B cell (primary cell): ENCODE measurements around the gene KPNA4. TPM values are rescaled to one million over a fixed set of nuclear protein-coding genes. Genes with fewer than 3 reads are reported as not detected.

Source experiments
- ATAC-seq: fragments of 200-7000 bp; cut with Tn5 transposase; one replicate; pipeline ENCODE4 v1.10.0; 2021; ENCODE audit warnings: low read depth, mild to moderate bottlenecking, moderate number of reproducible peaks, moderate library complexity
- CTCF ChIA-PET: fragments of 350-600 bp; sonication (Branson Sonifier 250); formaldehyde crosslinking; loops from one replicate; lab custom pipeline; 2021; ENCODE audit warnings: antibody characterized with exemption, inconsistent platforms; lab: Charles Lee
- POLR2A ChIA-PET: fragments of 350-600 bp; sonication (Branson Sonifier 250); formaldehyde crosslinking; loops from one replicate; lab custom pipeline; 2021; ENCODE audit warnings: antibody characterized with exemption; lab: Charles Lee
- DNase-seq: peaks from one replicate; pipeline ENCODE4 v3.0.0; 2013
- H2AFZ ChIP-seq: 2 replicates; pipeline ENCODE4 v1.6.1; 2012; ENCODE audit warnings: mild to moderate bottlenecking, low read depth, low read length; ENCODE audit not compliant: insufficient read depth, poor library complexity, severe bottlenecking
- H3K27ac ChIP-seq, 2 donors: 1 replicate in 1 of 2; 2 replicates in 1 of 2; pipeline ENCODE4 v1.5.1; 2012 to 2013; ENCODE audit warnings: low read length in 2 of 2, mild to moderate bottlenecking in 2 of 2, moderate library complexity in 1 of 2
- H3K27me3 ChIP-seq, 4 experiments: fragments of 200-600 bp in 1 of 4; sonication (generic) in 1 of 4; replicated peaks in 1 of 4; 1 replicate in 2 of 4; 2 replicates in 2 of 4; pipeline versions ENCODE4 v1.6.1 to v1.7.0; 2013 to 2016; ENCODE audit warnings: low read length in 3 of 4, mild to moderate bottlenecking in 2 of 4, mixed read lengths in 1 of 4, moderate library complexity in 1 of 4; ENCODE audit not compliant: insufficient read depth in 4 of 4, control insufficient read depth in 3 of 4; ENCODE audit errors: control extremely low read depth in 1 of 4
- H3K36me3 ChIP-seq, 2 experiments: replicated peaks in 1 of 2; 1 replicate in 1 of 2; 2 replicates in 1 of 2; pipeline versions ENCODE4 v1.6.1 to v1.7.1; 2013; ENCODE audit warnings: low read length in 1 of 2; ENCODE audit not compliant: insufficient read depth in 2 of 2, control insufficient read depth in 1 of 2; ENCODE audit errors: control extremely low read depth in 1 of 2, extremely low read depth in 1 of 2
- H3K4me1 ChIP-seq, 2 donors: fragments of 200-600 bp in 1 of 2; sonication (generic) in 1 of 2; 1 replicate in 1 of 2; 2 replicates in 1 of 2; pipeline versions ENCODE4 v1.5.1 to v1.6.1; 2013 to 2017; ENCODE audit warnings: low read length in 2 of 2; ENCODE audit not compliant: control insufficient read depth in 2 of 2, insufficient read depth in 2 of 2
- H3K4me2 ChIP-seq: replicated peaks from 2 replicates; pipeline ENCODE3; 2012; ENCODE audit warnings: mild to moderate bottlenecking, low read depth, low read length; ENCODE audit not compliant: poor library complexity, severe bottlenecking
- H3K4me3 ChIP-seq, 5 experiments: fragments of 200-600 bp in 1 of 5; sonication (generic) in 1 of 5; 1 replicate in 3 of 5; 2 replicates in 2 of 5; pipeline versions ENCODE4 v1.5.1 to v1.7.0; 2011 to 2016; ENCODE audit warnings: low read length in 4 of 5, mild to moderate bottlenecking in 4 of 5, low read depth in 2 of 5, control low read depth in 1 of 5, moderate library complexity in 1 of 5; ENCODE audit not compliant: insufficient read depth in 1 of 5; ENCODE audit errors: control extremely low read depth in 1 of 5, extremely low read depth in 1 of 5
- H3K79me2 ChIP-seq: fragments of 200-600 bp; sonication (generic); one replicate; pipeline ENCODE4 v1.6.0; 2016; ENCODE audit warnings: low read length; ENCODE audit not compliant: control insufficient read depth, insufficient read depth
- H3K9ac ChIP-seq: fragments of 200-600 bp; sonication (generic); 2 replicates; pipeline ENCODE4 v1.6.1; 2017; ENCODE audit warnings: mild to moderate bottlenecking, low read length, moderate library complexity
- H3K9me3 ChIP-seq, 3 donors: one replicate each; pipeline versions ENCODE4 v1.6.1 to v1.7.1; 2013; ENCODE audit warnings: low read length in 2 of 3; ENCODE audit not compliant: control insufficient read depth in 2 of 3, insufficient read depth in 1 of 3; ENCODE audit errors: control extremely low read depth in 1 of 3
- H4K20me1 ChIP-seq: 2 replicates; pipeline ENCODE4 v1.6.0; 2012; ENCODE audit warnings: mild to moderate bottlenecking, low read length; ENCODE audit not compliant: insufficient read depth, control insufficient read depth, poor library complexity, severe bottlenecking
- H3K27ac Mint-ChIP-seq: one replicate; pipeline ENCODE4 v1.8.0; 2021; ENCODE audit warnings: mixed read lengths
- H3K27me3 Mint-ChIP-seq: one replicate; pipeline ENCODE4 v1.8.0; 2021; ENCODE audit warnings: mixed read lengths
- H3K4me1 Mint-ChIP-seq: one replicate; pipeline ENCODE4 v1.8.0; 2021; ENCODE audit warnings: mixed read lengths
- H3K4me3 Mint-ChIP-seq: one replicate; pipeline ENCODE4 v1.8.0; 2021; ENCODE audit warnings: mixed read lengths
- H3K9me3 Mint-ChIP-seq: one replicate; pipeline ENCODE4 v1.8.0; 2022; ENCODE audit warnings: mixed read lengths; ENCODE audit not compliant: insufficient read depth
- EZH2 ChIP-seq: IDR thresholded peaks from 2 replicates; pipeline ENCODE4 v1.6.1; 2012; ENCODE audit warnings: borderline replicate concordance, low read depth, mild to moderate bottlenecking, moderate library complexity, low read length; ENCODE audit not compliant: insufficient read depth, poor library complexity, severe bottlenecking
- WGBS: methylation state at CpG from one replicate; pipeline ENCODE4 v1.1.5; 2013; ENCODE audit warnings: missing lambda C conversion rate; ENCODE audit not compliant: insufficient coverage; 5-methylcytosine and 5-hydroxymethylcytosine counted together
- intact Hi-C: fragments of 100-400 bp; cut with micrococcal nuclease; formaldehyde crosslinking; loops from one replicate; pipeline ENCODE4 v1.10.0; 2022
- polyA plus RNA-seq: library from polyadenylated mRNA; depleted of rRNA; stranded (reverse); fragments of >200 nt; gene quantifications from 2 replicates; pipeline ENCODE4 v1.2.3, GENCODE V29; 2012
- total RNA-seq, 2 donors: library from RNA; stranded (reverse); fragments of 120-200 nt in 1 of 2; gene quantifications; 1 replicate in 1 of 2; 2 replicates in 1 of 2; pipeline versions ENCODE4 v1.2.3 to v1.2.4, GENCODE V29; 2013 to 2022
- TF ChIP-seq, protein P1 (sequence below): fragments of 200-600 bp; IDR thresholded peaks from one replicate; pipeline ENCODE4 v1.8.0; 2022; ENCODE audit warnings: antibody characterized with exemption, mild to moderate bottlenecking

The KPNA4 gene
- total and polyA plus RNA-seq, 2 donors (not counting 1 experiment from before 2014, with no cell fraction given): 9.6 to 55.1 TPM

- Histone ChIP-seq H3K27ac (no peak overlapping the region), H3K4me1 (no peaks in the 10 kb centered on the region), H3K9me3 (peaks cover 0 to 2% (median under 1%) of the 10 kb centered on the region in 3 donors), H3K27me3 (peaks cover 0 to 3% (median 0%) of the 10 kb centered on the region in 4 experiments), H3K9ac (no peak overlapping the region), H3K79me2 (no peaks in the 10 kb centered on the region), H3K4me3 (no peak overlapping the region), H2AFZ (no peak overlapping the region), H3K4me2 (no peak overlapping the region), H3K36me3 (no peaks in the 10 kb centered on the region), H4K20me1 (no peaks in the 10 kb centered on the region)
- Mint-ChIP-seq H3K9me3 (peaks cover 8% of the 10 kb centered on the region), H3K4me1 (no peaks in the 10 kb centered on the region), H3K4me3 (no peak overlapping the region), H3K27me3 (peaks cover 25% of the 10 kb centered on the region), H3K27ac (no peak overlapping the region)
- POLR2A ChIA-PET: no interaction called here
- ATAC-seq: no peak
- no peak for DNase-seq
- no CpG with 5 or more reads among the region's 1 CpG for WGBS
- CTCF ChIA-PET: interaction anchor here (1.1 kb wide), 1 partner anchor 52 kb away, joined by 5 read pairs; no protein-coding TSS in a partner anchor
- intact Hi-C loops: no loop called here
- TF ChIP-seq EZH2: no peak
- TF ChIP-seq, protein P1, sequence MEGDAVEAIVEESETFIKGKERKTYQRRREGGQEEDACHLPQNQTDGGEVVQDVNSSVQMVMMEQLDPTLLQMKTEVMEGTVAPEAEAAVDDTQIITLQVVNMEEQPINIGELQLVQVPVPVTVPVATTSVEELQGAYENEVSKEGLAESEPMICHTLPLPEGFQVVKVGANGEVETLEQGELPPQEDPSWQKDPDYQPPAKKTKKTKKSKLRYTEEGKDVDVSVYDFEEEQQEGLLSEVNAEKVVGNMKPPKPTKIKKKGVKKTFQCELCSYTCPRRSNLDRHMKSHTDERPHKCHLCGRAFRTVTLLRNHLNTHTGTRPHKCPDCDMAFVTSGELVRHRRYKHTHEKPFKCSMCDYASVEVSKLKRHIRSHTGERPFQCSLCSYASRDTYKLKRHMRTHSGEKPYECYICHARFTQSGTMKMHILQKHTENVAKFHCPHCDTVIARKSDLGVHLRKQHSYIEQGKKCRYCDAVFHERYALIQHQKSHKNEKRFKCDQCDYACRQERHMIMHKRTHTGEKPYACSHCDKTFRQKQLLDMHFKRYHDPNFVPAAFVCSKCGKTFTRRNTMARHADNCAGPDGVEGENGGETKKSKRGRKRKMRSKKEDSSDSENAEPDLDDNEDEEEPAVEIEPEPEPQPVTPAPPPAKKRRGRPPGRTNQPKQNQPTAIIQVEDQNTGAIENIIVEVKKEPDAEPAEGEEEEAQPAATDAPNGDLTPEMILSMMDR: no peak
Measured at GRCh38 chr3:160464971-160465370, 100.4 kb downstream of the KPNA4 start.

GRCh38 chr3:160464321-160464720 lies 101.0 kb downstream of the KPNA4 start:
- ATAC-seq (no peak), DNase-seq (no peak)
- no peaks in the 10 kb centered on the region for H3K4me1 ChIP-seq
- H3K9ac ChIP-seq: no peak overlapping the region
- H3K4me3 ChIP-seq: no peak overlapping the region
- no peak overlapping the region for H3K4me2 ChIP-seq
- no peak overlapping the region for H3K4me3 Mint-ChIP-seq
- ChIA-PET CTCF (interaction anchor here (1.1 kb wide), 1 partner anchor 51 kb away, joined by 5 read pairs; no protein-coding TSS in a partner anchor), POLR2A (no interaction called here)
- no peaks in the 10 kb centered on the region for H3K4me1 Mint-ChIP-seq
- H3K9me3 Mint-ChIP-seq: peaks cover 3% of the 10 kb centered on the region
- peaks cover 25% of the 10 kb centered on the region for H3K27me3 Mint-ChIP-seq
- intact Hi-C loops: no loop called here
- TF ChIP-seq, protein P1: no peak
- TF ChIP-seq EZH2: no peak
- 100% methylated on average over 1 of the region's 2 CpGs for WGBS
- no peaks in the 10 kb centered on the region for H4K20me1 ChIP-seq
- no peaks in the 10 kb centered on the region for H3K36me3 ChIP-seq
- H3K9me3 ChIP-seq: no peaks in the 10 kb centered on the region
- no peaks in the 10 kb centered on the region for H3K79me2 ChIP-seq
- H2AFZ ChIP-seq: no peak overlapping the region
- H3K27ac ChIP-seq: no peak overlapping the region
- H3K27ac Mint-ChIP-seq: no peak overlapping the region
- peaks cover 0 to 3% (median 0%) of the 10 kb centered on the region in 4 experiments for H3K27me3 ChIP-seq
